Endometrial microvascular endothelial cells (primary cell): ENCODE measurements around the gene AGK. TPM values are rescaled to one million over a fixed set of nuclear protein-coding genes. Genes with fewer than 3 reads are reported as not detected.
"Not testable (repeated sequence)": the region's sequence is repeated elsewhere in the genome, so short reads cannot be mapped to it uniquely, and the experiment has no call there.

Experiments
- in situ Hi-C: cut with HindIII; loops from 2 replicates; pipeline ENCODE4 v1.10.0; 2017; ENCODE audit warnings: low sequenced_read_pairs, low pct_unique_long_range_greater_than_20kb; ENCODE audit errors: inconsistent ontology term
- total RNA-seq: library from RNA; depleted of rRNA; stranded (reverse); fragments of >200 nt; gene quantifications from one replicate; pipeline ENCODE4 v1.2.3, GENCODE V29; 2015; ENCODE audit errors: inconsistent ontology term

Gene AGK
- total RNA-seq, 1 donor from 2014 or later: 44.9 TPM

- in situ Hi-C loops: no loop called here
Observed at GRCh38 chr7:141624763-141625162, 73.6 kb downstream of the AGK start.

DNA sequence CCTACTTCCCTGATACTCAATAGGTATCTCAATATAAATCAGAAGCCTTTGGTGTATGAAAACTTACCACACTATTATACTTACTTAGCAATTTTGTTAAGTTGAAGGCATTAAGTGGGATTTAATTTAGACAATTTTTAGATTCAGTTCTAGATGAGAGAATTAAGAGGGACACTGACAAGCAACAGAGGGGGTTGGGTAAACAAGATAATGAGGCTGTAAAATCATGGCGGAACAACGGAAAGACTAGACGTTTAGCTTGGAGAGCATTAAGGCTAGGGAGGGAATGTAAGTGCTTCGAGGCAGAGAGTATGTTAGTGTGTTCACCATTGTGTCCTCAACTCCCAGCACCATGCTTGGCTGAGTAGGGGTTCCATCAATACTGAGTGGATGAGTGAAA, 79.4 kb downstream of the AGK start:
- in situ Hi-C loops: no loop called here

DNA sequence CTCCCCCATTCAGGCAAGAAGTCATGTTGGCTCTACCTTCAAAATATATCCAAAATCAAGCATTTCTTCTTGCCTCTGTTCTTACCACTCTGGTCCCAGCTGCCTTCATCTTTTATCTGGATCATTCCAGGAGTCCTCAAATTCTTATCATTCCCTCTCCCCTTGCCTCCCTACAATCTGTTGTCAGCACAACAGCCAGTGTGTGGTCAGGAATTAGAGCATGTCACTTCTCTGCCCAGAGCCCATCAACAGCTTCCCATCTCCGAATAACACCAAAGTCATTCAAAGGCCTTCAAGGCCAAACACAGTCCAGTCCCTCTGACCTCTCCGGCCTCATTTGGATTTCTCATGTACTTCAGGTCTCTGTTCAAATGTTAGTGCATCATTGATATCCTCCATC, 80.3 kb downstream of the AGK start:
- in situ Hi-C loops: no loop called here

DNA sequence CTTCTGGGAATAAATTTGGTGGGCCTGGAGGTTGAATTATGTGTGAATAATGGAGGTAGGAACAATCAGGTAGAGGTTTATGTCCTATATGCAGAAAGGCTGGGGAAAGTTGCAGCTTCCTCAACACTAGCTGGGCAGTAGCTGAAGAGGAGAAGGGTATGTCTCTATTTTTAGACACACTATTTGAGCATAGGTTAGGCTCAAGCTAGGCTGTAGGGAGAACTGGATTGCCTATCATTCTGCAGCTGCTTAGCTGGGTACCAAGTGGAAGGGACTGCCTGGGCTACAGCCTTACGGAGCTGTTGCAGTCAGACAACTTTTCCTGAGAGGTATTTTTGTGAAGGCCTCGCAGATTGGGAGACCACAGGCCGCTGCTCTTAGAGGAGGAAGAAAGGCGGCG, 82.9 kb downstream of the AGK start:
- in situ Hi-C loops: no loop called here

- in situ Hi-C loops: no loop called here
Observed at GRCh38 chr7:141636053-141636452, 84.8 kb downstream of the AGK start.

DNA sequence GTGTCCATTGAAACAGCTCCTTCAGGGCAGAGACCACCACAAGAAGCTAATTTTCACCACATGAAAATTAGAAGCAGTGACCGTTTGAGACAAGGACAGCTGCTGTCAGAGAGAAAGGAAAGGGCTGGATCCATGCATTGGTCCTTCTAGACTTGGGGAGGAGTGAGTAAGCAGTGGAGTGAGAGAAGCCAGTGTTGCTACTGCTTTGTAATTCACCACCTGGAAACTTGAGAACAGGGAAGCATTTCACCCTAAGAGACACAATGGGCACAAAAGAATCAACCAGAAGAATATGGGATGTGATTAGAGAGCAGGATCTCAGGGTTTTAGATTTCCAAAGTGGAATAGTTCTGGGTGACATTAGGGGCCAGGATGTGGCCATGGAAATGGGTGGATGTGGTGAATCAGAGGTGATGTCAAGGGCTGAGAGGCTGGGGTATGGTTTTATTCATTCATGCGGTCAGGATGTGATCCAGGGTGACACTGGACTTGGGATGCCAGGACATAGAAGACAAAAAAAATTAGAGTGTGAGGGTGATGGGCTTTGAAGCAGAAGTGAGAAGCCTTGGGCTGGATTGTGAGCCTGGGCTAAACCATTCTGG, 89.1 kb downstream of the AGK start:
- in situ Hi-C loops: no loop called here

- in situ Hi-C loops: no loop called here
Observed at GRCh38 chr7:141641876-141642275, 90.7 kb downstream of the AGK start.

DNA sequence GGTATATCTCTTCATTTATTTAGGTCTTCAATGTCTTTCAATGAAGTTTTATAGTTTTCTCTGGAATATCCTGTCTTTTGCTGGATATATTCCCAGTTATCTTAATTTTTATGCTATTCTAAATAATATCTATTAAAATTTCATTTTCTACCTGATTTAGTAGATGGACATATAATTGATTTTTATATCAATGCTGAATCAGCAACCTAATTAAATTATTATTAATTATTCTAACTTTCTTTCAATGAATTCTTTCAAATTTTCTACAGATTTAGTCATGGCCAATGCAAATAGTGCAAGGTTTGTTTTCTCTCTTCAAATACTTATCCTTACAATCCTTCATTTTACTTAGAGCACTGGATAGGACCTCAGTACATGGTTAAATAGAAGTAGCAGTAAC, 94.0 kb downstream of the AGK start:
- in situ Hi-C loops: no loop called here

DNA sequence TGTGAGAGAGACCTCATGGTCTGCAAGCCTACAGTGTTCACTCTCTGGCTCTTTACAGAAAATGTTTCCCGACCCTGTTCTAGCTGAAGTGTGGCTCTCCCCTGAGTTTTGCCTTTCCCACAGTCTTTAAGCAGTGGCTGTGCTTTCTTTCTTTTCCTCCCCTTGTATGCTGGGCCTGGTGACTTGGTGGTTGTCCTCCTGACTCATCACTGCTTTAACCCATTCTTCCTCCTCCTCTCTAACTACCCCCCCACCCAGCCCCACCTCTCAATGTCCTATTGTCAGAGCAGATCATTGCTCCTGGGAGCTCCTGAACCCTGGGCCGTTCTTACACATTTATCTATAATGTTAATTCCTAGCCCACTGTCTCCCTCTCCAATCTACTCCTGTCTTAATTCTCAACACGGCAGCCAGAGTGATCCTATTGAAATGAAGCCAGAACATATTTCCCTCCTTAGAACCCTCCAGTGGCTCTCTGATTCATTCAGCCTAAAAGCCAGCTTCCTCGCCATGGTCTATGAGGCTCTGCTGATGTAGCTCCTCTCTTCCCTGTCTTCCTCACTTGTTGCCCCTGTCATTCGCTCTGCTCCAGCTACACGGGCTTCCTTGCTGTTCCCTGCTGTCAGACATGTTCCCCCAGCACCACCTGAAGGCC, 95.7 kb downstream of the AGK start:
- in situ Hi-C loops: no loop called here

- in situ Hi-C loops: not testable (repeated sequence)
Observed at GRCh38 chr7:141647701-141648100, 96.5 kb downstream of the AGK start.

DNA sequence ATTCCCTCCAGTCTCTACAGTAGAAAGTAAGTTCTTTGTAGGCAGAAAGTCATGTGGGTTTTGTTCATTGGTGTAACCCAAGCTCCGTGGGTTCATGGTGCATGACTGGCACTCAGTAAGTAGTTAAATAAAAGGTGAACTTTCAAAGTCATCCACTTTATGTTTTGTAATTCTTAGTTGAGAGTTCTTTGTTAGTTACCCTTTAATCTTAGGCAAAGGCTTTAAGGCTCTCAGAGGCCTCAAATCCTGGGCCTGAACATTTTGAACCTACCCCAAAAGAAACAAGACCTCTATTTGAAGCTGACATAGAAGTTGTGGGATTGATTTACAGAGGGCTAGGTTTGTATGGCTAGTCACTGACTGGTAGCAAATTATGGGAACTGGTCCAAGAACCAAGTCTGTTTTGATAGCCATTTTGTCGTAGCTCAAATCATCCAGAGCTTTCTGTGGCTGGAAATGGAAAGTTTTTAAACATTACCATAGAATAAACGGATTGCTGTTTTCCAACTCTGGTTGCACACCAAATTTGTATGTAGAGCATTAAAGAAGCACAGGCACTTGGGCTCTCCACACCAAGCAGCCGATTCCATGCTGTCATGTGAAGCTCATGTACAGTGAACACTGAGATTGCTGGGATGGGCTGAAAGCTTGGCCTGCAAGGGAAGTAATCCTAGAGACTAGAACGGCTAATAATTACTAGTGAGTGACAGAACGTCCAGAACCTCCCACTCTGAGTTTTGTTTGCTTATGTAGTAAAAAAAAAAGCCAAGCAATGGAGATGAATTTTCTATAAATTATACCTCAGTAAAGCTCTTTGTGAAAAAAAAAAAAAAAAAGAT, 97.3 kb downstream of the AGK start:
- in situ Hi-C loops: no loop called here

GRCh38 chr7:141649137-141649864, 98.1 kb downstream of the AGK start:
- in situ Hi-C loops: no loop called here

- in situ Hi-C loops: no loop called here
Observed at GRCh38 chr7:141649865-141650634, 98.8 kb downstream of the AGK start.

DNA sequence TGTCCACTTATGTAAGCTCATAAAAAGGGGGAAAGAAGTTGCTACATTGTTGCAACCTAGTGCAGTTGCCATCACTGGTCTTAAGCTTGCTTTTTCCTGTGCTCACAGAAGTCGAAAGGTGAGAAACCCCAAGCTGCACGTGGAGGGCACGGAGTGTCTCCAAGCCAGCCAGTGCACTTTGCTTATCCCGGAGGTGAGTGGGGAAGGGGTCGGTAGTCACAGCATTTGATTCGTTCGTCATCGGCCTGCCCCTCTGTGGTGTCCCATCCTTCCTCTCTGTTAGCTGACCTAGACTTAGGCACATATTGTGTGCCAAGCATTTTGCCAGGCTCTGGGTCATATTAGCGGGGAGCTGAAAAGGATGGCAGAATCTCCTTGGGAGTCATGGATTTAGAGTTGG, 100.2 kb downstream of the AGK start:
- in situ Hi-C loops: no loop called here

DNA sequence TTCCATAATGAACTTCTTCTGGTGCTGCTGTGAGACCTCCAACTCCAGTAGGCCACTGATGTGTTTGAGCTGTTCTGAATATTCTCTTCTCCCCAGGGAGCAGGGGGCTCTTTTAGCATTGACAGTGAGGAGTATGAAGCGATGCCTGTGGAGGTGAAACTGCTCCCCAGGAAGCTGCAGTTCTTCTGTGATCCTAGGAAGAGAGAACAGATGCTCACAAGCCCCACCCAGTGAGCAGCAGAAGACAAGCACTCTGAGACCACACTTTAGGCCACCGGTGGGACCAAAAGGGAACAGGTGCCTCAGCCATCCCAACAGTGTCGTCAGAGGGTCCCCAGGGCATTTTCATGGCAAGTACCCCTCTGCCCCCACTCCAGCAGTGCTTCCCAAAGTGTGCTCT, 101.5 kb downstream of the AGK start:
- in situ Hi-C loops: no loop called here

DNA sequence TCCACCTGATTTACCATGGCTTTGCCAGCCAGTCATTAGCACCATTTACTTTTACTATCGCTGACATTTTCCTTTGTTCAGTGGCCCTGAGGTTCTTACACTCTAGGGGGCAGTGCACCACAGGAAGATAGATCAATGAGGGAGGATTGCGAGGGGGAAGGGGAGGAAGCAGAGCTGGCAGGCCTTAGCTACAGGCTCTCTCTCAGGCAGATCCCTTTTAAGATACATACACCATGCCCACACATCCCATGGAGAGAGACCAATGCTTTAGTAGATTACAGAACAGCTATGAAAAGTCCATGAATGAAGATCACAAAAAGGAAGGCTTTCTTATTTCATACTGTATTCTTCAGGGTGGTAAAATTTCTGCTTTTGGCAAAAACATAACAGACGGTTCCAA, 103.3 kb downstream of the AGK start:
- in situ Hi-C loops: no loop called here

DNA sequence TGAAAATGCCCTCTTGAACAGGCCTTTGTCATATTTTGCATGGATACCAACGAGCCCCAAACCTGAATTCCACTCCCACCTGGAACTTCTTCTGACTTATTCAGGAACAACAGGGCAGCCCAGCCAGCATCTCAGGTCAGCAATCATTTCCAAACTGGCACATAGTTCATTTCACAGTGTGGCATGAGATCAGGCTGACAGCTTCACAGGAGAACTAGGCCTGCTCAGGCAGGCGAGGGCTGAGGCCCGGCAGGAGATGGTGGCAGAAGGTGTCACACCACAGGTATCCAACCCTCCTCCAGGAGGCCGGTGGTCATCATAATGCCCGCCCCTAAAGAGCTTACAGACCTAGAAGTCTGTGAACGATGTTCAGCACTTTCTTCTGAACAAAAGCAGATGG, 108.3 kb downstream of the AGK start:
- in situ Hi-C loops: no loop called here

DNA sequence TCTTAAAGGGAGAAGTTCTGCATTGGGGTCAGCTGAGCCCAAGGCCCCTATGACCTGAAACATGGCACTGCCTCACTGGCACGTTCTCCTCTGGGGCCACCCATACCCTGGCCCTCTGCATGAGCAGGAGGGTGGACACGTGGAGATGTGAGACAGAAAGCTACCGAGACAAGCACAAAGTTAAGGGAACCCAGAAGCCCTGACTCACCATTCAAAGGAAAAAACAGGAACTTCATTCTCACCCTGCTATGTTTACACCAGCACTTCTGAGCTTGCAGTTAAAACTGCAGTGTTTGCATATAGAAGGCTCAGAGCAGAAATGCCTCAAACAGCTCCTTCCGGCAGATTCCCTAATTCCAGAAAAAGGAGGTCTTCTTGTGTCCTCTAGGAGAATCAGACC, 109.0 kb downstream of the AGK start:
- in situ Hi-C loops: no loop called here
